C4-2B (cell line): ENCODE measurements around the gene SEMA6A.

ENCODE experiments used
- ZFX ChIP-seq: fragments of 450-650 bp; IDR thresholded peaks from 2 replicates; pipeline ENCODE4 v1.6.1; 2017
- TF ChIP-seq, protein P1 (sequence below): fragments of 450-650 bp; conservative IDR thresholded peaks from 2 replicates; pipeline ENCODE4 v1.5.1; 2017; ENCODE audit warnings: mild to moderate bottlenecking

DNA sequence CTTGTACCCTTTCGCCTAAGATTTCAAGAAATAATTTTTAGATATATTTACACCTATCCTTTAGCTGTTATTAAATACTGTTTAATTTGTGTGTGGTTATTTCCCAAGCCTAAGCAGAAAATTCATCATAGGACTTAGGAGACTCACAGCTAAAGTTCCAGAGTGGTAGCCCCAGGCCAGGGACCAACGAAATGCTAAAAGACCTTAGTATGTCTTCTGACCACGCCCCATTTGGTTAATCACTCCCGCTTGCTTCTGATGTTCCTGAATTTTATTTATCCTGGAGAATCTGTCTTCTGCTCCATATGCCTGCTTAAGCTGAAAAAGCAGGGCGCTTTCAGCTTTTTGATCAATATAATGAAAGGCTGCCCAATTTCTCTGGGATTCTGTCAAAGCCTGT is 18.7 kb upstream of the SEMA6A start:
- TF ChIP-seq, protein P1, sequence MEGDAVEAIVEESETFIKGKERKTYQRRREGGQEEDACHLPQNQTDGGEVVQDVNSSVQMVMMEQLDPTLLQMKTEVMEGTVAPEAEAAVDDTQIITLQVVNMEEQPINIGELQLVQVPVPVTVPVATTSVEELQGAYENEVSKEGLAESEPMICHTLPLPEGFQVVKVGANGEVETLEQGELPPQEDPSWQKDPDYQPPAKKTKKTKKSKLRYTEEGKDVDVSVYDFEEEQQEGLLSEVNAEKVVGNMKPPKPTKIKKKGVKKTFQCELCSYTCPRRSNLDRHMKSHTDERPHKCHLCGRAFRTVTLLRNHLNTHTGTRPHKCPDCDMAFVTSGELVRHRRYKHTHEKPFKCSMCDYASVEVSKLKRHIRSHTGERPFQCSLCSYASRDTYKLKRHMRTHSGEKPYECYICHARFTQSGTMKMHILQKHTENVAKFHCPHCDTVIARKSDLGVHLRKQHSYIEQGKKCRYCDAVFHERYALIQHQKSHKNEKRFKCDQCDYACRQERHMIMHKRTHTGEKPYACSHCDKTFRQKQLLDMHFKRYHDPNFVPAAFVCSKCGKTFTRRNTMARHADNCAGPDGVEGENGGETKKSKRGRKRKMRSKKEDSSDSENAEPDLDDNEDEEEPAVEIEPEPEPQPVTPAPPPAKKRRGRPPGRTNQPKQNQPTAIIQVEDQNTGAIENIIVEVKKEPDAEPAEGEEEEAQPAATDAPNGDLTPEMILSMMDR, result no peak
- TF ChIP-seq ZFX, result no peak
